Endodermal cell (in vitro differentiated cells): ENCODE results near the gene SRRM4. TPM values are rescaled to one million over a fixed set of nuclear protein-coding genes. Genes with fewer than 3 reads are reported as not detected.
A peak's percentile ranks its signal among the peaks of the same experiment; 100 is the strongest.

Source experiments
- DNase-seq: peaks from one replicate; pipeline ENCODE4 v3.0.0-alpha.2; 2017
- H3K27ac ChIP-seq: 2 replicates; pipeline ENCODE4 v1.5.1; 2013; ENCODE audit warnings: mild to moderate bottlenecking, low read depth, low read length, moderate library complexity
- H3K27me3 ChIP-seq: 2 replicates; pipeline ENCODE4 v1.6.1; 2013; ENCODE audit warnings: mild to moderate bottlenecking, low read length, moderate library complexity; ENCODE audit not compliant: insufficient read depth, control insufficient read depth, poor library complexity, severe bottlenecking
- H3K36me3 ChIP-seq: 2 replicates; pipeline ENCODE4 v1.7.0; 2013; ENCODE audit warnings: mild to moderate bottlenecking, low read length, moderate library complexity; ENCODE audit not compliant: control insufficient read depth, insufficient read depth
- H3K4me1 ChIP-seq: one replicate; pipeline ENCODE4 v1.7.0; 2013; ENCODE audit warnings: low read length; ENCODE audit not compliant: control insufficient read depth, insufficient read depth
- H3K4me3 ChIP-seq: 2 replicates; pipeline ENCODE4 v1.5.1; 2013; ENCODE audit warnings: mild to moderate bottlenecking, low read length, moderate library complexity
- H3K9ac ChIP-seq: 2 replicates; pipeline ENCODE4 v1.6.1; 2013; ENCODE audit warnings: mild to moderate bottlenecking, low read length, moderate library complexity; ENCODE audit not compliant: poor library complexity, severe bottlenecking; ENCODE audit errors: extremely low read depth
- H3K9me3 ChIP-seq: 2 replicates; pipeline ENCODE4 v1.6.1; 2013; ENCODE audit warnings: mild to moderate bottlenecking, low read length, moderate library complexity; ENCODE audit not compliant: control insufficient read depth
- H3K27ac Mint-ChIP-seq: 2 replicates; pipeline ENCODE4 v1.8.0; 2020; ENCODE audit warnings: mixed read lengths
- H3K27me3 Mint-ChIP-seq: 2 replicates; pipeline ENCODE4 v1.8.0; 2021; ENCODE audit warnings: mild to moderate bottlenecking, mixed read lengths; ENCODE audit not compliant: insufficient read depth
- H3K36me3 Mint-ChIP-seq: 2 replicates; pipeline ENCODE4 v1.8.0; 2020; ENCODE audit warnings: low read depth, mixed read lengths
- H3K4me1 Mint-ChIP-seq: 2 replicates; pipeline ENCODE4 v1.8.0; 2020; ENCODE audit warnings: mixed read lengths
- H3K4me3 Mint-ChIP-seq: 2 replicates; pipeline ENCODE4 v1.8.0; 2020; ENCODE audit warnings: mild to moderate bottlenecking, moderate library complexity, mixed read lengths
- H3K9me3 Mint-ChIP-seq: 2 replicates; pipeline ENCODE4 v1.8.0; 2020; ENCODE audit warnings: mild to moderate bottlenecking, mixed read lengths
- WGBS, 2 experiments: methylation state at CpG; one replicate each; pipeline versions ENCODE4 v1.1.5 to v1.1.7; 2013; ENCODE audit warnings: missing lambda C conversion rate in 2 of 2, mixed read lengths in 1 of 2; ENCODE audit not compliant: insufficient coverage in 1 of 2, insufficient read length in 1 of 2; 5-methylcytosine and 5-hydroxymethylcytosine counted together
- total RNA-seq, 2 donors: library from RNA; stranded (reverse); fragmentation: NEBNext Ultra II Directional in 1 of 2; extraction: Animal tissue kit (Norgen Biotek cat#: 25700) in 1 of 2; gene quantifications; 2 replicates in 1 of 2; 3 replicates in 1 of 2; pipeline ENCODE4 v1.2.1, GENCODE V29; 2021
- TF ChIP-seq, protein P1 (sequence below): fragments of 200-600 bp; sonication (generic); conservative IDR thresholded peaks from 2 replicates; pipeline ENCODE4 v1.5.0; 2021; ENCODE audit warnings: antibody characterized with exemption, mild to moderate bottlenecking

The SRRM4 gene
- total RNA-seq, 2 donors from 2014 or later = 0.44 to 0.71 TPM

- 94% methylated on average over 2 to 3 of the region's 3 CpGs for WGBS, 2 experiments
- H3K9me3 Mint-ChIP-seq = no peaks in the 10 kb centered on the region
- no peak overlapping the region for H3K4me3 Mint-ChIP-seq
- TF ChIP-seq, protein P1, sequence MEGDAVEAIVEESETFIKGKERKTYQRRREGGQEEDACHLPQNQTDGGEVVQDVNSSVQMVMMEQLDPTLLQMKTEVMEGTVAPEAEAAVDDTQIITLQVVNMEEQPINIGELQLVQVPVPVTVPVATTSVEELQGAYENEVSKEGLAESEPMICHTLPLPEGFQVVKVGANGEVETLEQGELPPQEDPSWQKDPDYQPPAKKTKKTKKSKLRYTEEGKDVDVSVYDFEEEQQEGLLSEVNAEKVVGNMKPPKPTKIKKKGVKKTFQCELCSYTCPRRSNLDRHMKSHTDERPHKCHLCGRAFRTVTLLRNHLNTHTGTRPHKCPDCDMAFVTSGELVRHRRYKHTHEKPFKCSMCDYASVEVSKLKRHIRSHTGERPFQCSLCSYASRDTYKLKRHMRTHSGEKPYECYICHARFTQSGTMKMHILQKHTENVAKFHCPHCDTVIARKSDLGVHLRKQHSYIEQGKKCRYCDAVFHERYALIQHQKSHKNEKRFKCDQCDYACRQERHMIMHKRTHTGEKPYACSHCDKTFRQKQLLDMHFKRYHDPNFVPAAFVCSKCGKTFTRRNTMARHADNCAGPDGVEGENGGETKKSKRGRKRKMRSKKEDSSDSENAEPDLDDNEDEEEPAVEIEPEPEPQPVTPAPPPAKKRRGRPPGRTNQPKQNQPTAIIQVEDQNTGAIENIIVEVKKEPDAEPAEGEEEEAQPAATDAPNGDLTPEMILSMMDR = no peak
- Histone ChIP-seq H3K27ac (no peak overlapping the region), H3K36me3 (no peaks in the 10 kb centered on the region), H3K27me3 (no peaks in the 10 kb centered on the region), H3K9me3 (no peaks in the 10 kb centered on the region), H3K9ac (no peak overlapping the region), H3K4me1 (peaks cover 14% of the 10 kb centered on the region), H3K4me3 (no peak overlapping the region)
- H3K27ac Mint-ChIP-seq = no peak overlapping the region
- DNase-seq = no peak
- no peaks in the 10 kb centered on the region for H3K36me3 Mint-ChIP-seq
- H3K27me3 Mint-ChIP-seq = peaks cover 33% of the 10 kb centered on the region
- H3K4me1 Mint-ChIP-seq = peaks cover 33% of the 10 kb centered on the region
These were observed 187.4 kb downstream of the SRRM4 start for GRCh38 chr12:119168721-119169120.

- no peak overlapping the region for H3K9ac ChIP-seq
- no peak overlapping the region for H3K4me3 Mint-ChIP-seq
- 89% methylated on average over 2 of the region's 2 CpGs; no CpG with 5 or more reads in 1 of the 2 experiments for WGBS, 2 experiments
These were observed 187.8 kb downstream of the SRRM4 start for GRCh38 chr12:119169150-119169549.

DNA sequence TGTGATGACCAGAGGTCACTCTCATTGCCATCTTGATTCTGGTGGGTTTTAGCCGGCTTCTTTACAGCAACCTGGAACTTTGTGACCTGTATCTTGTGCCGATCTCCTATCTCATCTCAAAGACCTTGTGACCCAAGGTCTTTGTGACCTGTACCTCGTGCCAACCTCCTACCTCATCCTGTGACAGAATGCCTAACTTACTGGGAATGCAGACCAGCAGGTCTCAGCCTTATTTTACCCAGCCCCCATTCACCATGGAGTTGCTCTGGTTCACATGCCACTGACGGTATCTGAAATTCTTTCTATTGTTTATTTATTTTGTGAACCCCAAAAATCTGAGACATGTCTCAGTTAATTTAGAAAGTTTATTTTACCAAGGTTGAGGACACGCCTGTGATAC lies 189.9 kb downstream of the SRRM4 start:
- H3K27ac ChIP-seq = no peak overlapping the region
- DNase-seq = no peak
- H3K4me1 ChIP-seq = peaks cover 16% of the 10 kb centered on the region
- WGBS, 2 experiments = 93 to 94% methylated on average over 4 to 5 of the region's 5 CpGs
- Mint-ChIP-seq H3K4me1 (peaks cover 28% of the 10 kb centered on the region), H3K4me3 (no peak overlapping the region), H3K27ac (no peak overlapping the region), H3K9me3 (no peaks in the 10 kb centered on the region), H3K36me3 (no peaks in the 10 kb centered on the region), H3K27me3 (peaks cover 45% of the 10 kb centered on the region)
- no peak overlapping the region for H3K9ac ChIP-seq
- H3K36me3 ChIP-seq = no peaks in the 10 kb centered on the region
- H3K27me3 ChIP-seq = no peaks in the 10 kb centered on the region
- no peaks in the 10 kb centered on the region for H3K9me3 ChIP-seq
- TF ChIP-seq, protein P1 = no peak
- H3K4me3 ChIP-seq = peak overlapping the region; percentile 39

More at GRCh38 chr12:119169150-119169549, 187.8 kb downstream of the SRRM4 start:
- no peak for DNase-seq
- Histone ChIP-seq H3K27ac (no peak overlapping the region), H3K4me3 (no peak overlapping the region), H3K4me1 (peaks cover 14% of the 10 kb centered on the region), H3K36me3 (no peaks in the 10 kb centered on the region), H3K9me3 (no peaks in the 10 kb centered on the region), H3K27me3 (no peaks in the 10 kb centered on the region)
- TF ChIP-seq, protein P1 = no peak
- H3K4me1 Mint-ChIP-seq = peaks cover 29% of the 10 kb centered on the region
- no peaks in the 10 kb centered on the region for H3K9me3 Mint-ChIP-seq
- H3K27ac Mint-ChIP-seq = no peak overlapping the region
- no peaks in the 10 kb centered on the region for H3K36me3 Mint-ChIP-seq
- peaks cover 34% of the 10 kb centered on the region for H3K27me3 Mint-ChIP-seq
